GM23338 (cell line): Measurements from ENCODE around the gene MPRIP. TPM values are rescaled to one million over a fixed set of nuclear protein-coding genes. Genes with fewer than 3 reads are reported as not detected.

Source experiments
- ATAC-seq: fragments of 200-7000 bp; cut with Tn5 transposase; 3 replicates; pipeline ENCODE4 v1.9.1; 2020
- DNase-seq: peaks from one replicate; pipeline ENCODE4 v3.0.0-alpha.2; 2015; ENCODE audit warnings: low spot score
- H2AFZ ChIP-seq: fragments of 200-600 bp; sonication (generic); 2 replicates; pipeline ENCODE4 v1.8.0; 2016; ENCODE audit warnings: antibody characterized with exemption, mild to moderate bottlenecking, moderate library complexity
- H3F3A ChIP-seq: fragments of 200-600 bp; sonication (generic); replicated peaks from 2 replicates; pipeline ENCODE4 v1.8.0; 2017; ENCODE audit warnings: antibody characterized with exemption, mixed run types, low read depth
- H3K27ac ChIP-seq: fragments of 200-600 bp; sonication (generic); 2 replicates; pipeline ENCODE4 v1.6.1; 2016; ENCODE audit warnings: low read depth
- H3K27me3 ChIP-seq: fragments of 200-600 bp; sonication (generic); 2 replicates; pipeline ENCODE4 v1.8.0; 2016; ENCODE audit warnings: mild to moderate bottlenecking, mixed run types, moderate library complexity; ENCODE audit not compliant: insufficient read depth
- H3K36me3 ChIP-seq: fragments of 200-600 bp; sonication (generic); 2 replicates; pipeline ENCODE4 v1.8.0; 2016; ENCODE audit warnings: mild to moderate bottlenecking; ENCODE audit not compliant: insufficient read depth
- H3K4me1 ChIP-seq: fragments of 200-600 bp; sonication (generic); 2 replicates; pipeline ENCODE4 v1.8.0; 2016; ENCODE audit warnings: mild to moderate bottlenecking, moderate library complexity; ENCODE audit not compliant: insufficient read depth
- H3K4me2 ChIP-seq: fragments of 200-600 bp; sonication (generic); 2 replicates; pipeline ENCODE4 v1.7.1; 2017; ENCODE audit warnings: mixed run types
- H3K4me3 ChIP-seq: fragments of 200-600 bp; sonication (generic); 2 replicates; pipeline ENCODE4 v1.6.1; 2016; ENCODE audit warnings: mixed run types
- H3K79me2 ChIP-seq: fragments of 200-600 bp; sonication (generic); replicated peaks from 2 replicates; pipeline ENCODE4 v1.8.0; 2017; ENCODE audit warnings: mild to moderate bottlenecking; ENCODE audit not compliant: insufficient read depth
- H3K9me2 ChIP-seq: fragments of 200-600 bp; sonication (generic); 2 replicates; pipeline ENCODE4 v1.8.0; 2017; ENCODE audit not compliant: insufficient read depth
- H4K20me1 ChIP-seq: fragments of 200-600 bp; sonication (generic); replicated peaks from 2 replicates; pipeline ENCODE4 v1.8.0; 2017; ENCODE audit warnings: mild to moderate bottlenecking; ENCODE audit not compliant: insufficient read depth
- H3K27ac Mint-ChIP-seq: 2 replicates; pipeline ENCODE4 v1.8.0; 2020; ENCODE audit warnings: inconsistent platforms, mild to moderate bottlenecking, moderate library complexity, mixed read lengths
- H3K27me3 Mint-ChIP-seq: 3 replicates; pipeline ENCODE4 v1.8.0; 2022; ENCODE audit warnings: low read depth, mild to moderate bottlenecking, moderate library complexity, mixed read lengths, inconsistent platforms; ENCODE audit not compliant: insufficient read depth, poor library complexity
- H3K36me3 Mint-ChIP-seq: 3 replicates; pipeline ENCODE4 v1.8.0; 2021; ENCODE audit warnings: low read depth, mild to moderate bottlenecking, inconsistent platforms, moderate library complexity, mixed read lengths
- H3K4me1 Mint-ChIP-seq: 3 replicates; pipeline ENCODE4 v1.8.0; 2020; ENCODE audit warnings: mild to moderate bottlenecking, inconsistent platforms, mixed read lengths
- H3K4me3 Mint-ChIP-seq: 3 replicates; pipeline ENCODE4 v1.8.0; 2021; ENCODE audit warnings: moderate library complexity, mild to moderate bottlenecking, inconsistent platforms, mixed read lengths
- H3K9me3 Mint-ChIP-seq: 3 replicates; pipeline ENCODE4 v1.8.0; 2020; ENCODE audit warnings: moderate library complexity, mild to moderate bottlenecking, inconsistent platforms, mixed read lengths
- CREB1 ChIP-seq: fragments of 250-450 bp; sonication (Bioruptor Pico); IDR thresholded peaks from 2 replicates; pipeline ENCODE4 v1.5.0; 2020; ENCODE audit warnings: low read depth, mild to moderate bottlenecking, moderate library complexity
- ETS1 ChIP-seq: IDR thresholded peaks from 2 replicates; pipeline ENCODE4 v1.6.1; 2016; ENCODE audit warnings: antibody characterized with exemption
- EZH2 ChIP-seq: fragments of 200-600 bp; sonication (generic); IDR thresholded peaks from one replicate; pipeline ENCODE4 v1.8.0; 2017; ENCODE audit warnings: antibody characterized with exemption, mild to moderate bottlenecking, low read depth; ENCODE audit not compliant: unreplicated experiment
- EZH2phosphoT487 ChIP-seq: fragments of 200-600 bp; sonication (generic); IDR thresholded peaks from one replicate; pipeline ENCODE4 v1.8.1; 2018; ENCODE audit warnings: antibody characterized with exemption; ENCODE audit not compliant: unreplicated experiment
- NANOG ChIP-seq: IDR thresholded peaks from 2 replicates; pipeline ENCODE4 v1.6.1; 2016; ENCODE audit warnings: antibody characterized with exemption, borderline replicate concordance
- POLR2AphosphoS5 ChIP-seq: IDR thresholded peaks from 2 replicates; pipeline ENCODE4 v1.6.1; 2016; ENCODE audit warnings: antibody characterized with exemption, low read depth
- REST ChIP-seq: IDR thresholded peaks from one replicate; pipeline ENCODE4 v1.6.1; 2018; ENCODE audit warnings: antibody characterized with exemption; ENCODE audit not compliant: unreplicated experiment
- ZNF114 ChIP-seq: fragments of 250-450 bp; sonication (Bioruptor Pico); IDR thresholded peaks from 2 replicates; pipeline ENCODE4 v1.5.0; 2020; ENCODE audit warnings: mild to moderate bottlenecking, moderate library complexity
- ZNF462 ChIP-seq: fragments of 250-450 bp; sonication (Bioruptor Pico); IDR thresholded peaks from 2 replicates; pipeline ENCODE4 v1.5.0; 2020; ENCODE audit warnings: mild to moderate bottlenecking, moderate library complexity
- polyA plus RNA-seq: library from polyadenylated mRNA; unstranded; fragments of >200 nt; fragmentation: Nextera tagmentation; extraction: Ambion mirVana; gene quantifications from 2 replicates; pipeline ENCODE4 v1.2.1, GENCODE V29; 2016
- total RNA-seq: library from RNA; depleted of rRNA; stranded (reverse); fragments of >200 nt; shearing (Covaris generic); gene quantifications from 2 replicates; pipeline ENCODE4 v1.2.3, GENCODE V29; 2014

MPRIP gene
- total and polyA plus RNA-seq, 2 experiments from 2014 or later = 39.3 to 113 TPM

- TF ChIP-seq REST = no peak
- TF ChIP-seq EZH2 = no peak
- TF ChIP-seq EZH2phosphoT487 = no peak
- TF ChIP-seq POLR2AphosphoS5 = no peak
- TF ChIP-seq ZNF114 = no peak
- TF ChIP-seq ZNF462 (CRISPR knock-in tag) = no peak
Observed at GRCh38 chr17:17118399-17118798, 76.1 kb downstream of the MPRIP start (continued).

GRCh38 chr17:17119106-17119505 lies 76.8 kb downstream of the MPRIP start:
- Mint-ChIP-seq H3K27me3 (no peaks in the 10 kb centered on the region), H3K4me3 (no peak overlapping the region), H3K4me1 (peaks cover 8% of the 10 kb centered on the region; the same call in 1 of the 3 replicates), H3K9me3 (no peaks in the 10 kb centered on the region), H3K27ac (no peak overlapping the region), H3K36me3 (no peaks in the 10 kb centered on the region)
- Histone ChIP-seq H3K27ac (no peak overlapping the region), H4K20me1 (peaks cover 26% of the 10 kb centered on the region), H3K9me2 (no peaks in the 10 kb centered on the region), H3K79me2 (peaks cover 60% of the 10 kb centered on the region), H3K4me1 (no peaks in the 10 kb centered on the region), H3K4me2 (no peak overlapping the region), H3K36me3 (no peaks in the 10 kb centered on the region), H2AFZ (no peak overlapping the region), H3K27me3 (no peaks in the 10 kb centered on the region), H3F3A (no peaks in the 10 kb centered on the region), H3K4me3 (no peak overlapping the region)
- ATAC-seq (no peak), DNase-seq (no peak)
- no peak for TF ChIP-seq ZNF114
- no peak for TF ChIP-seq NANOG
- TF ChIP-seq CREB1 = no peak
- no peak for TF ChIP-seq REST
- no peak for TF ChIP-seq ETS1
